Liver (tissue), 9 donors: ENCODE data around the gene RAB5B. TPM values are rescaled to one million over a fixed set of nuclear protein-coding genes. Genes with fewer than 3 reads are reported as not detected.

Experiments
- DNase-seq: peaks from one replicate; pipeline ENCODE4 v3.0.0-alpha.2; 2017; ENCODE audit warnings: low spot score
- H3K27ac ChIP-seq, 2 donors: one replicate each; pipeline ENCODE4 v1.7.0; 2013; ENCODE audit warnings: inconsistent platforms in 2 of 2, low read length in 2 of 2, control low read depth in 1 of 2, low read depth in 1 of 2, mild to moderate bottlenecking in 1 of 2
- H3K27me3 ChIP-seq, 4 donors: one replicate each; pipeline versions ENCODE4 v1.6.1 to v1.7.0; 2013; ENCODE audit warnings: low read length in 3 of 4, inconsistent platforms in 1 of 4, mild to moderate bottlenecking in 1 of 4, moderate library complexity in 1 of 4; ENCODE audit not compliant: control insufficient read depth in 4 of 4, insufficient read depth in 4 of 4
- H3K36me3 ChIP-seq, 4 donors: one replicate each; pipeline versions ENCODE4 v1.6.1 to v1.7.0; 2013; ENCODE audit warnings: low read length in 3 of 4, mild to moderate bottlenecking in 3 of 4, low read depth in 1 of 4, moderate library complexity in 1 of 4; ENCODE audit not compliant: control insufficient read depth in 4 of 4, insufficient read depth in 3 of 4
- H3K4me1 ChIP-seq, 4 donors: one replicate each; pipeline versions ENCODE4 v1.6.1 to v1.7.0; 2013; ENCODE audit warnings: low read length in 3 of 4, mild to moderate bottlenecking in 3 of 4, moderate library complexity in 1 of 4; ENCODE audit not compliant: control insufficient read depth in 4 of 4, insufficient read depth in 4 of 4
- H3K4me3 ChIP-seq, 3 donors: one replicate each; pipeline versions ENCODE4 v1.6.1 to v1.7.0; 2013; ENCODE audit warnings: low read length in 3 of 3, control low read depth in 1 of 3, low read depth in 1 of 3, mild to moderate bottlenecking in 1 of 3
- H3K9ac ChIP-seq, 2 donors: one replicate each; pipeline ENCODE4 v1.7.0; 2013; ENCODE audit warnings: low read length in 2 of 2, mild to moderate bottlenecking in 2 of 2, moderate library complexity in 2 of 2, control low read depth in 1 of 2, low read depth in 1 of 2
- H3K9me3 ChIP-seq, 4 donors: one replicate each; pipeline versions ENCODE4 v1.6.1 to v1.7.0; 2013; ENCODE audit warnings: low read length in 3 of 4; ENCODE audit not compliant: control insufficient read depth in 4 of 4
- EGR1 ChIP-seq, 2 donors: IDR thresholded peaks; 2 replicates each; pipeline ENCODE4 v1.6.1; 2016 to 2018; ENCODE audit warnings: antibody characterized with exemption in 2 of 2, low read depth in 2 of 2
- FOXA1 ChIP-seq: IDR thresholded peaks from 2 replicates; pipeline ENCODE4 v1.6.1; 2016; ENCODE audit warnings: antibody characterized with exemption
- FOXA2 ChIP-seq: IDR thresholded peaks from 2 replicates; pipeline ENCODE4 v1.6.1; 2016; ENCODE audit warnings: antibody characterized with exemption
- GABPA ChIP-seq, 2 donors: IDR thresholded peaks in 1 of 2; conservative IDR thresholded peaks in 1 of 2; 2 replicates each; pipeline ENCODE4 v1.6.1; 2016; ENCODE audit warnings: antibody characterized with exemption in 2 of 2, mild to moderate bottlenecking in 1 of 2, moderate library complexity in 1 of 2
- RAD21 ChIP-seq, 2 donors: IDR thresholded peaks; 2 replicates each; pipeline ENCODE4 v1.6.1; 2016; ENCODE audit warnings: antibody characterized with exemption in 2 of 2, mild to moderate bottlenecking in 2 of 2
- REST ChIP-seq: IDR thresholded peaks from 2 replicates; pipeline ENCODE4 v1.6.1; 2016; ENCODE audit warnings: antibody characterized with exemption, mild to moderate bottlenecking
- RXRA ChIP-seq, 2 donors: IDR thresholded peaks; 2 replicates each; pipeline ENCODE4 v1.6.1; 2017 to 2018; ENCODE audit warnings: antibody characterized with exemption in 2 of 2, mild to moderate bottlenecking in 1 of 2
- TAF1 ChIP-seq: conservative IDR thresholded peaks from 2 replicates; pipeline ENCODE4 v1.6.1; 2016; ENCODE audit warnings: antibody characterized with exemption, mild to moderate bottlenecking
- YY1 ChIP-seq: IDR thresholded peaks from 2 replicates; pipeline ENCODE4 v1.6.1; 2016; ENCODE audit warnings: antibody characterized with exemption, mild to moderate bottlenecking
- ZBTB33 ChIP-seq: IDR thresholded peaks from 2 replicates; pipeline ENCODE4 v1.6.1; 2016; ENCODE audit warnings: antibody characterized with exemption
- WGBS: extraction: QIAGEN DNeasy Blood & Tissue Kit; methylation state at CpG from one replicate; pipeline ENCODE4 v1.1.7; 2013; 5-methylcytosine and 5-hydroxymethylcytosine counted together
- polyA plus RNA-seq, 2 donors: library from polyadenylated mRNA; stranded (reverse) in 1 of 2; unstranded in 1 of 2; fragments of 200-250 nt in 1 of 2; fragments of >200 nt in 1 of 2; fragmentation: Nextera tagmentation in 1 of 2; extraction: Ambion mirVana in 1 of 2; gene quantifications; one replicate each; pipeline versions ENCODE4 v1.2.1 to v1.2.3, GENCODE V29; 2013 to 2015
- total RNA-seq, 2 donors: library from RNA; depleted of rRNA; stranded (reverse); fragments of >200 nt; gene quantifications; one replicate each; pipeline ENCODE4 v1.2.3, GENCODE V29; 2014
- TF ChIP-seq, protein P1 (sequence below): IDR thresholded peaks from 2 replicates; pipeline ENCODE4 v1.6.1; 2016; ENCODE audit warnings: antibody characterized with exemption
- TF ChIP-seq, protein P2 (sequence below): IDR thresholded peaks from 2 replicates; pipeline ENCODE4 v1.6.1; 2016; ENCODE audit warnings: antibody characterized with exemption
- TF ChIP-seq, protein P3 (sequence below): fragments of 150-350 bp; IDR thresholded peaks from 2 replicates; pipeline ENCODE4 v1.5.1; 2017; ENCODE audit warnings: improper control_type of control experiment, low read depth, low read length; ENCODE audit not compliant: missing input control
- donor health status: healthy.
- donor health status: healthy.
- donor health status: healthy.
- donor health status: healthy.
- donor health status: healthy.

The RAB5B gene
- total and polyA plus RNA-seq, 4 donors: 20.7 to 44.0 (median 38.4) TPM

DNA sequence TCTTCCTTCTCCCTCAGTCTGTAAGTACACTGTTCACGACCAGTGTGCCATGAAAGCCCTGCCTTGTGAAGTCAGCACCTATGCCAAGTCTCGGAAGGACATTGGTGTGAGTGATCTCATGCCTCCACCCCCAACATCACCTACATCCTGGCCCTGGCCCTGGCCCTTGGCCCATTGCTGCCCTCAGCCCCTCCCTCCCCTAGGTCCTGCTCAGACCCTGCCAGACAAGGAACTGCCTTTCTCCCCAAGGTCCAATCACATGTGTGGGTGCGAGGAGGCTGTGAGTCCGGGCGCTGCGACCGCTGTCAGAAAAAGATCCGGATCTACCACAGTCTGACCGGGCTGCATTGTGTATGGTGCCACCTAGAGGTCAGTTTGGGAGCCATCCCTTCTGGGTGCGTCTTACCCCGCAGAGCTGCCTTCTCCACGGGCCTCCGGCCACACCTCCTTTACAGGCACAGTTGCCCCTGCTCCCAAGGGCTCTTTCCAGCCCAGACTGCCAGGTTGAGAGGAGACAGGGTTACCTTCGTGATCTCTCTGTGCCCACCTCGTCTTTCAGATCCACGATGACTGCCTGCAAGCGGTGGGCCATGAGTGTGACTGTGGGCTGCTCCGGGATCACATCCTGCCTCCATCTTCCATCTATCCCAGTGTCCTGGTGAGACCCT lies 33.7 kb upstream of the RAB5B start:
- no peak for TF ChIP-seq FOXA2
- TF ChIP-seq GABPA (IDR thresholded peaks at IDR 0.05 in 1 of 2, conservative IDR thresholded peaks at IDR 0.05 in 1 of 2): no peak
- TF ChIP-seq, protein P1, sequence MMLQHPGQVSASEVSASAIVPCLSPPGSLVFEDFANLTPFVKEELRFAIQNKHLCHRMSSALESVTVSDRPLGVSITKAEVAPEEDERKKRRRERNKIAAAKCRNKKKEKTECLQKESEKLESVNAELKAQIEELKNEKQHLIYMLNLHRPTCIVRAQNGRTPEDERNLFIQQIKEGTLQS: no peak
- no peak for TF ChIP-seq ZBTB33
- no peak for TF ChIP-seq REST
- TF ChIP-seq RAD21 (IDR thresholded peaks at IDR 0.05): peak; percentile 92 to 94
- TF ChIP-seq EGR1 (IDR thresholded peaks at IDR 0.05; ENCODE audit: low read depth in 2 of 2): no peak
- peak; percentile 14 for TF ChIP-seq YY1
- TF ChIP-seq TAF1: no peak
- peak in 1 of 2 donors; percentile 27 for TF ChIP-seq RXRA (IDR thresholded peaks at IDR 0.05)
- TF ChIP-seq, protein P2, sequence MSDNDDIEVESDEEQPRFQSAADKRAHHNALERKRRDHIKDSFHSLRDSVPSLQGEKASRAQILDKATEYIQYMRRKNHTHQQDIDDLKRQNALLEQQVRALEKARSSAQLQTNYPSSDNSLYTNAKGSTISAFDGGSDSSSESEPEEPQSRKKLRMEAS: no peak
- TF ChIP-seq, protein P3, sequence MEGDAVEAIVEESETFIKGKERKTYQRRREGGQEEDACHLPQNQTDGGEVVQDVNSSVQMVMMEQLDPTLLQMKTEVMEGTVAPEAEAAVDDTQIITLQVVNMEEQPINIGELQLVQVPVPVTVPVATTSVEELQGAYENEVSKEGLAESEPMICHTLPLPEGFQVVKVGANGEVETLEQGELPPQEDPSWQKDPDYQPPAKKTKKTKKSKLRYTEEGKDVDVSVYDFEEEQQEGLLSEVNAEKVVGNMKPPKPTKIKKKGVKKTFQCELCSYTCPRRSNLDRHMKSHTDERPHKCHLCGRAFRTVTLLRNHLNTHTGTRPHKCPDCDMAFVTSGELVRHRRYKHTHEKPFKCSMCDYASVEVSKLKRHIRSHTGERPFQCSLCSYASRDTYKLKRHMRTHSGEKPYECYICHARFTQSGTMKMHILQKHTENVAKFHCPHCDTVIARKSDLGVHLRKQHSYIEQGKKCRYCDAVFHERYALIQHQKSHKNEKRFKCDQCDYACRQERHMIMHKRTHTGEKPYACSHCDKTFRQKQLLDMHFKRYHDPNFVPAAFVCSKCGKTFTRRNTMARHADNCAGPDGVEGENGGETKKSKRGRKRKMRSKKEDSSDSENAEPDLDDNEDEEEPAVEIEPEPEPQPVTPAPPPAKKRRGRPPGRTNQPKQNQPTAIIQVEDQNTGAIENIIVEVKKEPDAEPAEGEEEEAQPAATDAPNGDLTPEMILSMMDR: peak; percentile 86
- WGBS: 11% methylated on average over 18 of the region's 18 CpGs
- H3K9ac ChIP-seq: no peak overlapping the region
- H3K9me3 ChIP-seq: no peaks in the 10 kb centered on the region
- H3K4me3 ChIP-seq: peak overlapping the region in 2 of 3 donors; percentile 36 to 49
- no peak overlapping the region for H3K27ac ChIP-seq
- H3K4me1 ChIP-seq: peaks cover 0 to 7% (median 5%) of the 10 kb centered on the region in 4 donors
- H3K27me3 ChIP-seq: no peaks in the 10 kb centered on the region
- H3K36me3 ChIP-seq: no peaks in the 10 kb centered on the region
- peak; percentile 85 for DNase-seq

- Histone ChIP-seq H3K4me3 (no peak overlapping the region), H3K4me1 (peaks cover 0 to 7% (median 5%) of the 10 kb centered on the region in 4 donors), H3K9me3 (no peaks in the 10 kb centered on the region), H3K36me3 (no peaks in the 10 kb centered on the region), H3K27me3 (no peaks in the 10 kb centered on the region), H3K9ac (no peak overlapping the region), H3K27ac (no peak overlapping the region)
- TF ChIP-seq EGR1 (IDR thresholded peaks at IDR 0.05; ENCODE audit: low read depth in 2 of 2) (no peak), FOXA1 (no peak), YY1 (no peak), RAD21 (IDR thresholded peaks at IDR 0.05) (no peak)
- TF ChIP-seq, protein P2: no peak
- DNase-seq: no peak
- WGBS: 82% methylated on average over 4 of the region's 4 CpGs
Observed at GRCh38 chr12:55942055-55942454, 31.8 kb upstream of the RAB5B start.
